Spleen (tissue), 11 donors: ENCODE results near the gene ZNRF3. TPM values are rescaled to one million over a fixed set of nuclear protein-coding genes. Genes with fewer than 3 reads are reported as not detected.

Experiments used
- DNase-seq: peaks from one replicate; pipeline ENCODE4 v3.0.0-alpha.2; 2020
- H3K27ac ChIP-seq, 8 donors: fragments of 200-600 bp; sonication (generic) in 7 of 8; 1 replicate in 4 of 8; 2 replicates in 4 of 8; pipeline versions ENCODE4 v1.5.0 to v1.8.0; 2016 to 2021; ENCODE audit warnings: inconsistent platforms in 4 of 8, mild to moderate bottlenecking in 4 of 8, moderate library complexity in 1 of 8
- H3K27me3 ChIP-seq, 7 donors: fragments of 200-600 bp; sonication (generic) in 6 of 7; replicated peaks in 1 of 7; 1 replicate in 4 of 7; 2 replicates in 3 of 7; pipeline versions ENCODE4 v1.5.0 to v1.8.0; 2016 to 2021; ENCODE audit warnings: inconsistent platforms in 3 of 7, mild to moderate bottlenecking in 1 of 7
- H3K36me3 ChIP-seq, 6 donors: fragments of 200-600 bp; sonication (generic) in 5 of 6; 1 replicate in 4 of 6; 2 replicates in 2 of 6; pipeline versions ENCODE4 v1.5.0 to v1.8.0; 2016 to 2021; ENCODE audit warnings: inconsistent platforms in 2 of 6
- H3K4me1 ChIP-seq, 6 donors: fragments of 200-600 bp; sonication (generic) in 5 of 6; 1 replicate in 3 of 6; 2 replicates in 3 of 6; pipeline versions ENCODE4 v1.5.0 to v1.8.0; 2016 to 2021; ENCODE audit warnings: inconsistent platforms in 3 of 6
- H3K4me3 ChIP-seq, 8 donors: fragments of 200-600 bp; sonication (generic) in 7 of 8; 1 replicate in 4 of 8; 2 replicates in 4 of 8; pipeline versions ENCODE4 v1.5.0 to v1.8.0; 2016 to 2021; ENCODE audit warnings: inconsistent platforms in 4 of 8, mild to moderate bottlenecking in 4 of 8, moderate library complexity in 2 of 8
- H3K9me3 ChIP-seq, 8 donors: fragments of 200-600 bp; sonication (generic) in 7 of 8; 1 replicate in 4 of 8; 2 replicates in 4 of 8; pipeline versions ENCODE4 v1.5.0 to v1.8.0; 2016 to 2021; ENCODE audit warnings: inconsistent platforms in 4 of 8
- POLR2A ChIP-seq, 3 donors: fragments of 450-650 bp; IDR thresholded peaks; one replicate each; pipeline ENCODE4 v1.5.1; 2017; ENCODE audit warnings: antibody characterized with exemption in 3 of 3, mild to moderate bottlenecking in 1 of 3
- POLR2AphosphoS5 ChIP-seq, 3 donors: sonication (generic); formaldehyde crosslinking; IDR thresholded peaks; one replicate each; pipeline ENCODE4 v1.5.1; 2017; ENCODE audit warnings: antibody characterized with exemption in 3 of 3
- WGBS, 5 donors: extraction: QIAGEN DNeasy Blood & Tissue Kit in 3 of 5; methylation state at CpG; one replicate each; pipeline versions ENCODE4 v1.1.5 to v1.1.7; 2013 to 2018; 5-methylcytosine and 5-hydroxymethylcytosine counted together
- intact Hi-C: fragments of 100-400 bp; cut with DNase I; formaldehyde crosslinking; loops from one replicate; pipeline ENCODE4 v1.15.0; 2023; ENCODE audit warnings: low total_unique reads
- polyA plus RNA-seq, 3 donors: library from polyadenylated mRNA; stranded (reverse); fragments of 200-250 nt; gene quantifications; one replicate each; pipeline ENCODE4 v1.2.1, GENCODE V29; 2013
- total RNA-seq, 7 donors: library from RNA; depleted of rRNA in 3 of 7; stranded (reverse); fragments of >200 nt in 3 of 7; fragmentation: NEBNext Ultra II Directional in 4 of 7; extraction: Animal tissue kit (Norgen Biotek cat#: 25700) in 4 of 7; gene quantifications; one replicate each; pipeline versions ENCODE4 v1.1.0 to v1.2.1, GENCODE V29; 2016 to 2021
- TF ChIP-seq, protein P1 (sequence below), 11 experiments: fragments of 200-600 bp in 7 of 11; fragments of 450-650 bp in 4 of 11; sonication (generic) in 4 of 11; IDR thresholded peaks in 8 of 11; conservative IDR thresholded peaks in 3 of 11; 1 replicate in 7 of 11; 2 replicates in 4 of 11; pipeline versions ENCODE4 v1.4.0 to v1.8.0; 2016 to 2021; ENCODE audit warnings: antibody characterized with exemption in 11 of 11, inconsistent platforms in 4 of 11, mild to moderate bottlenecking in 1 of 11
- donor health status: healthy with polysubstance abuse.
- donor health status: DM: no; HTN: no; CAD: no; lungs with moderate emphysema.
- donor health status: DM: no; HTN: no; CAD: no.
- donor health status: Bipolar disorder and iron deficiency.
- donor health status: healthy.
- donor health status: DM: no; HTN: no; CAD: no.
- donor health status: DM: yes; HTN: yes; CAD: no.

Gene ZNRF3
- total and polyA plus RNA-seq, 10 donors, result 0.15 to 4.5 (median 2.6) TPM

DNA sequence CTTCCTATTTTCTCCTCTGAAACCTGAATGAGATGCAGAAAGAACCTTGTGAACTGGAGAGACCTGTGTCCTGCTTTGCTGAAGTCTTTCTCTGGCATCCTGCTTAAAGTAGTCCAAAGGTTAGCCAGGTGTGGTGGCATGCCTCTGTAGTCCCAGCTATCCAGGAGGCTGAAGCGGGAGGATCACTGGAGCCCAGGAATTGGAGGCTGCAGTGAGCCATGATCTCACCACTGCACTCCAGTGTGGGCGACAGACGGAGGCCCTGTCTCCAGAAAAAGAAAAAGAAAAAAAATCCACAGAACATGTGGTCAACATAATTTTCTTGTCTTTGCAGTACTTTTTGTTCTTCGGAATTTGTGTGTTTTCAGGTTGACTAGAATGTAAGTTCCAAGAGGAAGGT, 187.1 kb downstream of the ZNRF3 start:
- peaks cover 17 to 52% (median 34%) of the 10 kb centered on the region in 6 donors for H3K4me1 ChIP-seq
- no peaks in the 10 kb centered on the region for H3K36me3 ChIP-seq
- H3K4me3 ChIP-seq, result no peak overlapping the region
- TF ChIP-seq POLR2A (IDR thresholded peaks at IDR 0.05) (no peak), POLR2AphosphoS5 (IDR thresholded peaks at IDR 0.05) (no peak)
- H3K27me3 ChIP-seq, result peaks cover 0 to 75% (median 25%) of the 10 kb centered on the region in 7 donors
- no peaks in the 10 kb centered on the region for H3K9me3 ChIP-seq
- no peak overlapping the region for H3K27ac ChIP-seq
- intact Hi-C loops, result no loop called here
- no peak for DNase-seq
- 87 to 98% (median 96%) methylated on average over 4 of the region's 4 CpGs for WGBS, 5 donors

DNA sequence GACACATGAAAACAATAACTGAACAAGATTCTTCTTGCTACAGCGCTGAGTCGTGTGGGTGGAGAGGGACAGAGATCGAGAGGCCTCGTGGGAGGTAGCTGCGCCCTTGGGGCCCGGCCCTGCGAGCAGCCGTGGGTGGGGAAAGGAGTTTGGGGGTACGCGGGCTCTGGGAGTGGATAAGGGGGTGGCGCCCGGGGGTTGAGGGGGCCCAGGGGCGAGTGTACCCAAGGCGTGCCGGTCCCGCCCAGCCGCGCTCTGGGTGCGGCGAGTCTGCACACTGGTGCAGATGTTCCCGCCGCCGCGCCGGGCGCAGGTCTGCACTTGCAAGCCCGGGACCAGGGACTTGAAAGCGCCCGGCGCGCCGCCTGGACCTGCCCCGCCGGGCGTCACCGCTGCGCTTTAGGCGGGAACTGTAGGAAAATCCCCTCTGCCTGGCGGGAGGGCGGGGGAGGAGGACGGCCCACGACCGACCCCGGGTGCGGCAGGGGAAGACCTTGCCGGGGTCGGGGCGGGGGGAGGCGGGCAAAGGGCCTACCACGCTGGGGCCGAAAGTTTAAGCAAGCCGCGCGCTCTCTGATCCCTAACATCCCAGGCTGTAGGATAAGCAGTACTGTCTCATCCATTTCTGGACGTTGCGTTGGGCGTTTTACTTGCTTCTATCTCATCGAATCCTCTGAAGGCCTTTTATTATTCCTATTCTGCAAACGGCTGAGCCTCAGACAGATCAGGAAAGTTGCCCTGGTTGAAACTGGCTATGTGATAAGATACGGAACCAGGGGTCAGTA, 188.1 kb downstream of the ZNRF3 start:
- H3K4me1 ChIP-seq, result peaks cover 17 to 44% (median 34%) of the 10 kb centered on the region in 6 donors
- TF ChIP-seq, protein P1, sequence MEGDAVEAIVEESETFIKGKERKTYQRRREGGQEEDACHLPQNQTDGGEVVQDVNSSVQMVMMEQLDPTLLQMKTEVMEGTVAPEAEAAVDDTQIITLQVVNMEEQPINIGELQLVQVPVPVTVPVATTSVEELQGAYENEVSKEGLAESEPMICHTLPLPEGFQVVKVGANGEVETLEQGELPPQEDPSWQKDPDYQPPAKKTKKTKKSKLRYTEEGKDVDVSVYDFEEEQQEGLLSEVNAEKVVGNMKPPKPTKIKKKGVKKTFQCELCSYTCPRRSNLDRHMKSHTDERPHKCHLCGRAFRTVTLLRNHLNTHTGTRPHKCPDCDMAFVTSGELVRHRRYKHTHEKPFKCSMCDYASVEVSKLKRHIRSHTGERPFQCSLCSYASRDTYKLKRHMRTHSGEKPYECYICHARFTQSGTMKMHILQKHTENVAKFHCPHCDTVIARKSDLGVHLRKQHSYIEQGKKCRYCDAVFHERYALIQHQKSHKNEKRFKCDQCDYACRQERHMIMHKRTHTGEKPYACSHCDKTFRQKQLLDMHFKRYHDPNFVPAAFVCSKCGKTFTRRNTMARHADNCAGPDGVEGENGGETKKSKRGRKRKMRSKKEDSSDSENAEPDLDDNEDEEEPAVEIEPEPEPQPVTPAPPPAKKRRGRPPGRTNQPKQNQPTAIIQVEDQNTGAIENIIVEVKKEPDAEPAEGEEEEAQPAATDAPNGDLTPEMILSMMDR (IDR thresholded peaks at IDR 0.05 in 8 of 11, conservative IDR thresholded peaks at IDR 0.05 in 3 of 11), result no peak
- TF ChIP-seq POLR2AphosphoS5 (IDR thresholded peaks at IDR 0.05), result no peak
- TF ChIP-seq POLR2A (IDR thresholded peaks at IDR 0.05), result no peak
- peak overlapping the region; percentile 9 to 80 (median 54) for H3K4me3 ChIP-seq
- DNase-seq, result peak; percentile 84
- peak overlapping the region in 2 of 8 donors; percentile 17 to 18 for H3K27ac ChIP-seq
- WGBS, 5 donors, result 2 to 8% (median 4%) methylated on average over 46 to 60 of the region's 60 CpGs
- H3K36me3 ChIP-seq, result no peaks in the 10 kb centered on the region
- intact Hi-C loops, result no loop called here
- no peaks in the 10 kb centered on the region for H3K9me3 ChIP-seq
- H3K27me3 ChIP-seq, result peaks cover 0 to 85% (median 25%) of the 10 kb centered on the region in 7 donors

DNA sequence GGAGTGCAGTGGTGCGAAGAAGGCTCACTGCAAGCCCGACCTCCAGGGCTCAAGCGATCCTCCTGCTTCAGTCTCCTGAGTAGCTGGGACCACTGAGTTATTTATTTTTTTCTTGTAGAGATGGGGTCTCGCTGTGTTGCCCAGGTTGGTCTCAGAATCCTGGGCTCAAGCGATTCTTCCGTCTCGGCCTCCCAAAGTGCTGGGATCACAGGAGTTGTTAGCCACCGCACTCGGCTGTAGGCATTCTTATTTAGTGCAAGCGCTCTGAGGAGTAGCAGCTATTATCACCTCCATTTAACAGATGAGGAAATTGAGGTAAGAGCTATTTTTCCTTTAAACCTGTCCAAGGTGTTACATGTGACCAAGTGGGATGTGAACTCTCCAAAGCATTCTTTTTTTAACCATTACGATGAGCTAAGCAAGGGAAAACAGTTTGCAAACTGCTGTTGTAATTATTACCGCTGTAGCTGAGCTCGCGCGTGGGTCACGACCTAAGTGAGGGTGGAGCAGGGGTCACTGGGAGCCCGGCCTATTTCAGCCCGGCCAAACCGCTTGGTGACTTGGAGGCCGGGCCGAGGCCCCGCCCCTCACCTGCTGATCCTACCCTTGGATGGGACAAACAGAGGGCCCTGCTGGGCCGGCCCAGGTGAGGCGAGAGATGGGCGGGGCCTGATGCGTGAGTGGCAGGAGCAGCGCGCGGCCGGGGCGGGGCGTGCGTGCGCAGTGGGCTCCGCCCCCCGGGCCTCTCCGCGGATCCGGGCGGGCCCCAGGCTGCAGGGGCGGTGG, 189.0 kb downstream of the ZNRF3 start:
- H3K4me3 ChIP-seq, result peak overlapping the region; percentile 16 to 80 (median 54)
- 21 to 48% (median 27%) methylated on average over 20 to 41 of the region's 41 CpGs for WGBS, 5 donors
- DNase-seq, result peak; percentile 95
- no peaks in the 10 kb centered on the region for H3K36me3 ChIP-seq
- no peaks in the 10 kb centered on the region for H3K9me3 ChIP-seq
- peak overlapping the region in 2 of 8 donors; percentile 18 to 71 for H3K27ac ChIP-seq
- H3K27me3 ChIP-seq, result peaks cover 0 to 84% (median 25%) of the 10 kb centered on the region in 7 donors
- intact Hi-C loops, result no loop called here
- TF ChIP-seq POLR2A (IDR thresholded peaks at IDR 0.05), result no peak
- TF ChIP-seq, protein P1 (IDR thresholded peaks at IDR 0.05 in 8 of 11, conservative IDR thresholded peaks at IDR 0.05 in 3 of 11), result no peak
- peak in 2 of 3 donors; percentile 27 to 52 for TF ChIP-seq POLR2AphosphoS5 (IDR thresholded peaks at IDR 0.05)
- peaks cover 17 to 51% (median 34%) of the 10 kb centered on the region in 6 donors for H3K4me1 ChIP-seq

DNA sequence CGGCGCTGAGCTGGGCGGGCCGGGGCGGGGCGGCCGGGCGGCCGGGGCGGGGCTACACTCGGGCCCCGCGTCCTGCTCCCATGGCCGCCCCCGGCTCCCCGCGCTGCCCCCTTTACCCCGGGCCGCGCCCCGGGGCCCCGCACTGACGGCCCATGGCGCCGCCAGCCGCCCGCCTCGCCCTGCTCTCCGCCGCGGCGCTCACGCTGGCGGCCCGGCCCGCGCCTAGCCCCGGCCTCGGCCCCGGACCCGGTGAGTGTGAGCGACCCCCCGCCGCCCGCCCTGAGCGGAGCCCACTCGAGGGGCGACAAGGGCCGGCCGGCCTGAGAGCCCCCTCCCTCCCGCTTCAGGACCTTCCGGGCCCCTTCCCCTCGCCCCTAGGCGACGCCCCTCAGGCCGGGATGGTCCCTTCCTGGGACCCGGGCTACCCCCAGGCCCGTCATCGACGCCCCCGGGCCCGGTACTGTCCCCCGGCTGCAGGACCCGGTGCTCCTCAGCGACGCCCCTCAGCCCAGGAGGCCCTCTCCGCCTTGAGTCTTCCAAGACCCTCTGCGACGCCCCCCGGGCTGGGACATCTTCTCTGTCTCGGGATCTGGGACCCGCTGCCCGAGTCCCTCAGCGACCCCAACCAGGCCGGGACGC, 189.7 kb downstream of the ZNRF3 start, which contains the start of gene KREMEN1:
Gene KREMEN1, plus strand, starts transcription at position 57 of the 639 bp plus-strand sequence. Its CDS starts 96 bp downstream, at position 153.
- Histone ChIP-seq H3K4me3 (peak within 1 kb of the TSS; percentile 48 to 80 (median 55)), H3K36me3 (no peaks in the 10 kb centered on the region), H3K9me3 (no peaks in the 10 kb centered on the region), H3K27me3 (peaks cover 0 to 77% (median 25%) of the 10 kb centered on the region in 7 donors), H3K4me1 (peaks cover 17 to 58% (median 34%) of the 10 kb centered on the region in 6 donors), H3K27ac (peak within 1 kb of the TSS in 7 of 8 donors; percentile 22 to 88 (median 71))
- DNase-seq, result peak; percentile 87
- TF ChIP-seq POLR2A (IDR thresholded peaks at IDR 0.05), result no peak
- TF ChIP-seq POLR2AphosphoS5 (IDR thresholded peaks at IDR 0.05), result peak in 1 of 3 donors; percentile 1
- 2 to 10% (median 2%) methylated on average over 27 to 76 of the region's 76 CpGs; no CpG with 5 or more reads in 1 of the 5 donors for WGBS, 5 donors
- intact Hi-C loops, result no loop called here
